Fibroblast of skin of right quadriceps (primary cell): ENCODE measurements around the gene ANKRD30BL.
"Not testable (repeated sequence)": the region's sequence is repeated elsewhere in the genome, so short reads cannot be mapped to it uniquely, and the experiment has no call there.

Experiments
- DNase-seq: peaks from one replicate; pipeline ENCODE4 v3.0.0-alpha.2; 2013

ANKRD30BL gene

GRCh38 chr2:132161161-132162124, at the start of gene ANKRD30BL:
ANKRD30BL (minus strand) TSS chr2:132161952; CDS start chr2:132161705, 247 bp downstream.
- DNase-seq: not testable (repeated sequence)

DNA sequence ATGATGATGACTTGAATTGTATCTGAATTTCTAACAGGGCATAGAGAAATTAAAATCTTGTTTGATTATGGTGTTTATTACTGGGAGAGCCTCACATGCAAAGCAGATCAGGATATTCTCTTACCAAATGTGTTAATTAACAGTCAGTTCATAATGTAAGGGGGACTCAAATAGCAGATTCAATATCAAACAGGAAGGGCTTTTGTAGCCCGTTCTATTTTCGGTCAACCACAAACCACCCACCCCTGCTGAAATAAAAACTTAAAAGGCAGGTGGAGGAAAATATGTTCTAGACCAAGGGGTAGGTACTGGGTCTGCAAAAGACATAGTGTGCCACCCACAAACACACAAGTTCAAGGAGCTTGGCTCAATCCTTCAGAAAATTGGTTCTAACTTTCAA, 41.1 kb upstream of the ANKRD30BL start:
- not testable (repeated sequence) for DNase-seq

DNA sequence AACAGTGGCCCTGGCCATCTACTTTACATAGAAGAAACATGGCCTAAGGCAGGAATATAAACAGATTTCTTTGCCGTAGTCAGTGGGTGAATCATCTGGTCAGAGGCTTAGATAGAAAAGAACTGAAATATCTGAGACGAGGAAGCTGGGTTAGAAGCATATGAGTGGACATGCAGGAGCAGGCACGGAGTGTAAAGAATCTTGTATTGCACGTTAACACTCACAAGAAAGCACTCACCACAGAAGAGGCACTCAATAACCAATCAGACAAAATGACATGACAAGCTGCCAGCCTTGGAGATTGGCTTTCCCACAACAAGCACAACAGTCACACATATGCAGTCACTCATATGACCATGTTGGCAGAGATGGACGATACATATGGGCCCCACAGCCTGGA, 31.1 kb upstream of the ANKRD30BL start:
- not testable (repeated sequence) for DNase-seq

- DNase-seq: not testable (repeated sequence)
Observed at GRCh38 chr2:132167100-132167499, 5.3 kb upstream of the ANKRD30BL start.

DNA sequence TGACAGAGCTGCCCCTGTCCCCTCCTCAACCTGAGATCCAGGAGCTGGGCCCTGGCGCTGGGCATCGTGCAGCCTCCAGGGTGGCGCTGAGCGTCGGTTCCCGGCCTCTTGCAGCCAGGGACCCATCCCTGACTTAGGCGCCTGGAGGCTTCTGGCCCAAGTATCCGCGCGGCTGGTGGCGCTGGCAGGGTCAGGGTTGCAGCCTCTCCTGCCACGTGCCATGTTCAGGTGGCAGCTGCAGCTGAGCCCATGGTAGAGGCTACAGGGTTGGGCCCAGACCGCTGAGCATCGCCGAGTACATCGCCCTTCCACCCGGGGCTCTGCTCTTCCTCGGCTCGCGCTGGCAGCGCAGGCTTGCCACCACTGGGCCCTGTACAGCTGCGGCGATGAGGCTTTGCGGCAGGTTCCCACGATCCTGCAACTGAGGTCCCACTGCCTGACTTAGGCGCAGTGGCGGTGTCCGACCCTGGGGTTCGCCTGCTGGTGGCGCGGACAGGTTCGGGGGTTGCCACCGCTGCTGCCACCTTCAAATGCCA, 441 bp upstream of the ANKRD30BL start:
- not testable (repeated sequence) for DNase-seq

DNA sequence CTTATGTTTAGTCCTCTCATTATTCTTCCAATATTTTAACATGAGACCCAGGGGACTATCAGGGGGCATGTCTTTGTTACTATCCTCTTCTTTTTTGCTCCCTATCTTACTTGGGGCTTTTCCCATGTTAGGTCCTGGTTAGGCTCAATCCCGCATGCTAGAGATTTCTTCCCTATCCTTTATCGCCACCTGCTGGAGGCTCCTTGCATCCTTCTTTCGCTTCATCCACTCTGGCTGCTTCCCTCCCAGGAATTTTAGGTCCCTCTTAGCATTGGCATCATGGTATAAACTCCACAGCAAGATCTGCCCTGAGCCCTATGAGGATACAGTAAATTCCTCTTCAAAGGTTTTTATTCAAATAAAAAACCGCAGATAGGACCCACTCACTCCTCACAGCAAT, 15.0 kb downstream of the ANKRD30BL start:
- DNase-seq: peak; percentile 35
